ENCODE data around the gene TCF25. TPM values are rescaled to one million over a fixed set of nuclear protein-coding genes. Genes with fewer than 3 reads are reported as not detected.

TCF25 gene
- polyA plus RNA-seq, 1 experiment: 219 TPM

- ChIA-PET POLR2A (no interaction called here), CTCF (interaction anchor here (0.9 kb wide), 1 partner anchor 17 kb away, joined by 3 read pairs; no protein-coding TSS in a partner anchor)
- TF ChIP-seq CTCF (IDR thresholded peaks at IDR 0.05; ENCODE audit: insufficient read depth, low read depth, low read length): no peak
- DNase-seq (ENCODE audit: low read depth): no peak
- H3K36me3 ChIP-seq (ENCODE audit: control insufficient read depth, insufficient read depth, low read length): peaks cover 56% of the 10 kb centered on the region
- no peaks in the 10 kb centered on the region for H3K27me3 ChIP-seq (ENCODE audit: control insufficient read depth, insufficient read depth, low read length)
- H3K4me3 ChIP-seq (ENCODE audit: low read depth, low read length): no peak overlapping the region
Measured at GRCh38 chr16:89893642-89894548, 20.5 kb downstream of the TCF25 start.

- H3K27me3 ChIP-seq (ENCODE audit: control insufficient read depth, insufficient read depth, low read length): no peaks in the 10 kb centered on the region
- no peak for TF ChIP-seq CTCF (IDR thresholded peaks at IDR 0.05; ENCODE audit: insufficient read depth, low read depth, low read length)
- ChIA-PET CTCF (no interaction called here), POLR2A (no interaction called here)
- no peak for DNase-seq (ENCODE audit: low read depth)
- no peak overlapping the region for H3K4me3 ChIP-seq (ENCODE audit: low read depth, low read length)
- peaks cover 63% of the 10 kb centered on the region for H3K36me3 ChIP-seq (ENCODE audit: control insufficient read depth, insufficient read depth, low read length)
Measured at GRCh38 chr16:89895482-89896250, 22.3 kb downstream of the TCF25 start.

DNA sequence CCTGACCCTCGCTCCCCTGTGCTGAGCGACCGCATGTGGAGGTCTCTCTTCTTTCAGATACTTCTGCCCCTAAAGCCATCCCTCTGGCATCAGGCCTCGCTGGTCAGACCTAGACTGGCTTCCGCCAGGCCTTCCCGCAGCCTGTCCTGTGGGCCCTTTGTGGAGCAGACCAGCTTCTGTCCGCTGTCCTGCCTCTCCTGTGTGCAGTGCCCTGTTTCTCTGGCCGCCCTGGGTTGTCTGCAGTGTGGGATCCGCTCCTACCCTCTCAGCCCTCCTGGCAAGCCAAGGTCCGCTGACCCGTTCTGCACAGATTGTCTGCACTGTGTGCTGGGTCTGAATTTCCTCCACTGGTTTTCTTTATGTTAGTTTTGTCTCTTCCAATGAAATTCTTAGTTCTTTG, 23.8 kb downstream of the TCF25 start:
- POLR2A ChIA-PET: no interaction called here
- H3K4me3 ChIP-seq (ENCODE audit: low read depth, low read length): no peak overlapping the region
- DNase-seq (ENCODE audit: low read depth): no peak
- TF ChIP-seq CTCF (IDR thresholded peaks at IDR 0.05; ENCODE audit: insufficient read depth, low read depth, low read length): no peak
- peaks cover 55% of the 10 kb centered on the region for H3K36me3 ChIP-seq (ENCODE audit: control insufficient read depth, insufficient read depth, low read length)
- H3K27me3 ChIP-seq (ENCODE audit: control insufficient read depth, insufficient read depth, low read length): no peaks in the 10 kb centered on the region
- CTCF ChIA-PET: interaction anchor here (0.9 kb wide), 1 partner anchor 25 kb away, joined by 3 read pairs; no protein-coding TSS in a partner anchor

- peaks cover 50% of the 10 kb centered on the region for H3K36me3 ChIP-seq (ENCODE audit: control insufficient read depth, insufficient read depth, low read length)
- no peak for TF ChIP-seq CTCF (IDR thresholded peaks at IDR 0.05; ENCODE audit: insufficient read depth, low read depth, low read length)
- CTCF ChIA-PET: interaction anchor here (3.0 kb wide), 1 partner anchor 12 kb away, joined by 9 read pairs; no protein-coding TSS in a partner anchor
Measured at GRCh38 chr16:89898201-89898967, 25.0 kb downstream of the TCF25 start.

More at GRCh38 chr16:89898201-89898967, 25.0 kb downstream of the TCF25 start:
- H3K4me3 ChIP-seq (ENCODE audit: low read depth, low read length): no peak overlapping the region
- H3K27me3 ChIP-seq (ENCODE audit: control insufficient read depth, insufficient read depth, low read length): no peaks in the 10 kb centered on the region
- DNase-seq (ENCODE audit: low read depth): no peak
- POLR2A ChIA-PET: no interaction called here
